Adrenal gland (tissue), 5 donors: ENCODE data around the gene RANBP2.

Experiments used
- CTCF ChIP-seq, 6 experiments: fragments of 450-650 bp in 4 of 6; fragments of 200-600 bp in 2 of 6; sonication (generic) in 1 of 6; IDR thresholded peaks; 1 replicate in 5 of 6; 2 replicates in 1 of 6; pipeline versions ENCODE4 v1.5.1 to v1.8.0; 2016 to 2021; ENCODE audit warnings: antibody characterized with exemption in 6 of 6, mild to moderate bottlenecking in 2 of 6, moderate library complexity in 1 of 6
- POLR2A ChIP-seq, 2 donors: fragments of 450-650 bp; IDR thresholded peaks; one replicate each; pipeline ENCODE4 v1.6.1; 2017; ENCODE audit warnings: antibody characterized with exemption in 2 of 2, mild to moderate bottlenecking in 2 of 2, moderate library complexity in 1 of 2
- donor health status: DM: no; HTN: no; CAD: no.

GRCh38 chr2:108825736-108826135 is 106.5 kb downstream of the RANBP2 start:
- TF ChIP-seq POLR2A (IDR thresholded peaks at IDR 0.05) (no peak), CTCF (IDR thresholded peaks at IDR 0.05) (no peak)
